ENCODE measurements around the gene EHMT1.

EHMT1 gene

GRCh38 chr9:137639303-137640051 is 20.7 kb downstream of the EHMT1 start:
- H3K4me3 ChIP-seq (ENCODE audit: low read depth, low read length) = no peak overlapping the region
- DNase-seq (ENCODE audit: low read depth) = no peak

GRCh38 chr9:137640862-137641261 is 22.1 kb downstream of the EHMT1 start:
- no peak for DNase-seq (ENCODE audit: low read depth)
- H3K4me3 ChIP-seq (ENCODE audit: low read depth, low read length) = no peak overlapping the region

- no peak overlapping the region for H3K4me3 ChIP-seq (ENCODE audit: low read depth, low read length)
- no peak for DNase-seq (ENCODE audit: low read depth)
Observed at GRCh38 chr9:137642118-137642601, 23.4 kb downstream of the EHMT1 start.

- H3K4me3 ChIP-seq (ENCODE audit: low read depth, low read length) = no peak overlapping the region
- DNase-seq (ENCODE audit: low read depth) = no peak
Observed at GRCh38 chr9:137642892-137643291, 24.1 kb downstream of the EHMT1 start.

GRCh38 chr9:137643921-137644320 is 25.1 kb downstream of the EHMT1 start:
- no peak overlapping the region for H3K4me3 ChIP-seq (ENCODE audit: low read depth, low read length)
- no peak for DNase-seq (ENCODE audit: low read depth)

- no peak overlapping the region for H3K4me3 ChIP-seq (ENCODE audit: low read depth, low read length)
- DNase-seq (ENCODE audit: low read depth) = no peak
Observed at GRCh38 chr9:137645211-137645610, 26.4 kb downstream of the EHMT1 start.

GRCh38 chr9:137646341-137646740 is 27.5 kb downstream of the EHMT1 start:
- no peak overlapping the region for H3K4me3 ChIP-seq (ENCODE audit: low read depth, low read length)
- DNase-seq (ENCODE audit: low read depth) = no peak

- DNase-seq (ENCODE audit: low read depth) = no peak
- H3K4me3 ChIP-seq (ENCODE audit: low read depth, low read length) = no peak overlapping the region
Observed at GRCh38 chr9:137647096-137647714, 28.4 kb downstream of the EHMT1 start.

- no peak overlapping the region for H3K4me3 ChIP-seq (ENCODE audit: low read depth, low read length)
- no peak for DNase-seq (ENCODE audit: low read depth)
Observed at GRCh38 chr9:137648396-137648795, 29.6 kb downstream of the EHMT1 start.

- no peak overlapping the region for H3K4me3 ChIP-seq (ENCODE audit: low read depth, low read length)
- DNase-seq (ENCODE audit: low read depth) = no peak
Observed at GRCh38 chr9:137649553-137649952, 30.7 kb downstream of the EHMT1 start.

GRCh38 chr9:137650259-137650658 is 31.5 kb downstream of the EHMT1 start:
- no peak for DNase-seq (ENCODE audit: low read depth)
- no peak overlapping the region for H3K4me3 ChIP-seq (ENCODE audit: low read depth, low read length)

GRCh38 chr9:137650779-137651178 is 32.0 kb downstream of the EHMT1 start:
- no peak for DNase-seq (ENCODE audit: low read depth)
- H3K4me3 ChIP-seq (ENCODE audit: low read depth, low read length) = no peak overlapping the region

- DNase-seq (ENCODE audit: low read depth) = no peak
- no peak overlapping the region for H3K4me3 ChIP-seq (ENCODE audit: low read depth, low read length)
Observed at GRCh38 chr9:137656416-137656815, 37.6 kb downstream of the EHMT1 start.

GRCh38 chr9:137657606-137658005 is 38.8 kb downstream of the EHMT1 start:
- H3K4me3 ChIP-seq (ENCODE audit: low read depth, low read length) = no peak overlapping the region
- no peak for DNase-seq (ENCODE audit: low read depth)

- DNase-seq (ENCODE audit: low read depth) = no peak
- H3K4me3 ChIP-seq (ENCODE audit: low read depth, low read length) = no peak overlapping the region
Observed at GRCh38 chr9:137658781-137659180, 40.0 kb downstream of the EHMT1 start.

GRCh38 chr9:137660144-137660543 is 41.3 kb downstream of the EHMT1 start:
- no peak overlapping the region for H3K4me3 ChIP-seq (ENCODE audit: low read depth, low read length)
- no peak for DNase-seq (ENCODE audit: low read depth)

- DNase-seq (ENCODE audit: low read depth) = no peak
- H3K4me3 ChIP-seq (ENCODE audit: low read depth, low read length) = no peak overlapping the region
Observed at GRCh38 chr9:137663584-137663983, 44.8 kb downstream of the EHMT1 start.

GRCh38 chr9:137664676-137665075 is 45.9 kb downstream of the EHMT1 start:
- DNase-seq (ENCODE audit: low read depth) = no peak
- no peak overlapping the region for H3K4me3 ChIP-seq (ENCODE audit: low read depth, low read length)

GRCh38 chr9:137665226-137665625 is 46.4 kb downstream of the EHMT1 start:
- no peak overlapping the region for H3K4me3 ChIP-seq (ENCODE audit: low read depth, low read length)
- DNase-seq (ENCODE audit: low read depth) = no peak

GRCh38 chr9:137665697-137666512 is 47.1 kb downstream of the EHMT1 start:
- no peak overlapping the region for H3K4me3 ChIP-seq (ENCODE audit: low read depth, low read length)
- DNase-seq (ENCODE audit: low read depth) = no peak

Data from skeletal muscle cell (primary cell).